ENCODE results near the gene PPP4R4. TPM values are rescaled to one million over a fixed set of nuclear protein-coding genes. Genes with fewer than 3 reads are reported as not detected.

Gene PPP4R4, protein sequence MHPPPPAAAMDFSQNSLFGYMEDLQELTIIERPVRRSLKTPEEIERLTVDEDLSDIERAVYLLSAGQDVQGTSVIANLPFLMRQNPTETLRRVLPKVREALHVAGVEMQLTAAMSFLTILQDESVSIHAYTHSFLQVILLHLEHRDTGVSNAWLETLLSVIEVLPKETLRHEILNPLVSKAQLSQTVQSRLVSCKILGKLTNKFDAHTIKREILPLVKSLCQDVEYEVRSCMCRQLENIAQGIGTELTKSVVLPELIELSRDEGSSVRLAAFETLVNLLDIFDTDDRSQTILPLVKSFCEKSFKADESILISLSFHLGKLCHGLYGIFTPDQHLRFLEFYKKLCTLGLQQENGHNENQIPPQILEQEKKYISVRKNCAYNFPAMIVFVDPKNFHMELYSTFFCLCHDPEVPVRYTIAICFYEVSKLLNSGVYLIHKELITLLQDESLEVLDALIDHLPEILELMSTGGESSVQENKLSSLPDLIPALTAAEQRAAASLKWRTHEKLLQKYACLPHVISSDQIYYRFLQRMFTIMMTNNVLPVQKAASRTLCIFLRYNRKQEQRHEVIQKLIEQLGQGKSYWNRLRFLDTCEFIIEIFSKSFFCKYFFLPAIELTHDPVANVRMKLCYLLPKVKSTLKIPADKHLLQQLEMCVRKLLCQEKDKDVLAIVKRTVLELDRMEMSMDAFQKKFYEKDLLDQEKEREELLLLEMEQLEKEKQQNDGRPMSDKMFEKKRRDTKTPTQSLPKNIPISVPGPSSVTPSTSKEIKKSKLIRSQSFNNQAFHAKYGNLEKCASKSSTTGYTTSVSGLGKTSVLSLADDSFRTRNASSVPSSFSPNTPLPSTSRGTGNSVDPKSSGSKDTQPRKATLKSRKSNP
- 2.1 and 4.7 TPM in 2 replicates for total RNA-seq (2014; rRNA removed; shearing (Covaris generic))

DNA sequence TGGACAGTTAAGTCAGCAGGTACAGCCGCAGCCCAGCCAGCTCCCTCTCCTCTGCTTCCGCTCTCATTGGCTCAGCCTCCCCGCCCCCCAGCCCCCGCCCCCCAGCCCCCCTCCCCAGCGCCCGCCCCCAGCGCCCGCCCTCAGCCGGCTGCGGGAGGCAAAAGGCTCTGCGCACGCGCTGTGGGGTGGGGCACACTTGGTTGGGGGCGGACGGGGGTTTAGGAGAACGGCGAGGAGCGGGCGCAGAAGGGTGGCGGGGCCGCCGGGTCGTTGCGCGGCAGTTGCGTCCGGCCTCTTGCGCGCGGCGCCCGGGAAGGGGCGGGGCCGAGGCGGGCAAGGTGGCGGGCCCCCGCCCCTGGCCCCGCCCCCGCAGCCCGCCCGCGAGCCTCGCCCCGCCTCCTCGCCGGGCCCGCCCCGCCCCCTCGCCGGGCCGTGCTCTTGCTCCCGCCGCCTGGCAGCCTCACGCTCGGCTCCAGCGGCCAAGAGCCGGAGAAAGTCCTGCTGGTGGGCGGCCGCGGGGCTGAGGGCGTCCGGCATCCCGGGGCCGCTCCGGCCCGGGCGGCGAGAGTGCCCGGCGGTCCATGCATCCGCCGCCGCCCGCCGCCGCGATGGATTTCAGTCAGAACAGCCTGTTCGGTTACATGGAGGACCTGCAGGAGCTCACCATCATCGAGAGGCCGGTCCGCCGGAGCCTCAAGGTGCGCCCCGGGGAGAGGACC is at the start of gene PPP4R4:
PPP4R4 (plus strand) TSS at position 438 of the 719 bp plus-strand sequence; CDS start at position 582, 144 bp downstream.
- peak; percentile 68 for DNase-seq (ENCODE audit: low spot score)
- in situ Hi-C loops (cut with HindIII; ENCODE audit: low sequenced_read_pairs), result no loop called here

- DNase-seq (ENCODE audit: low spot score), result no peak
- in situ Hi-C loops (cut with HindIII; ENCODE audit: low sequenced_read_pairs), result no loop called here
These were observed 49.3 kb upstream of the PPP4R4 start for GRCh38 chr14:94124582-94125377.

DNA sequence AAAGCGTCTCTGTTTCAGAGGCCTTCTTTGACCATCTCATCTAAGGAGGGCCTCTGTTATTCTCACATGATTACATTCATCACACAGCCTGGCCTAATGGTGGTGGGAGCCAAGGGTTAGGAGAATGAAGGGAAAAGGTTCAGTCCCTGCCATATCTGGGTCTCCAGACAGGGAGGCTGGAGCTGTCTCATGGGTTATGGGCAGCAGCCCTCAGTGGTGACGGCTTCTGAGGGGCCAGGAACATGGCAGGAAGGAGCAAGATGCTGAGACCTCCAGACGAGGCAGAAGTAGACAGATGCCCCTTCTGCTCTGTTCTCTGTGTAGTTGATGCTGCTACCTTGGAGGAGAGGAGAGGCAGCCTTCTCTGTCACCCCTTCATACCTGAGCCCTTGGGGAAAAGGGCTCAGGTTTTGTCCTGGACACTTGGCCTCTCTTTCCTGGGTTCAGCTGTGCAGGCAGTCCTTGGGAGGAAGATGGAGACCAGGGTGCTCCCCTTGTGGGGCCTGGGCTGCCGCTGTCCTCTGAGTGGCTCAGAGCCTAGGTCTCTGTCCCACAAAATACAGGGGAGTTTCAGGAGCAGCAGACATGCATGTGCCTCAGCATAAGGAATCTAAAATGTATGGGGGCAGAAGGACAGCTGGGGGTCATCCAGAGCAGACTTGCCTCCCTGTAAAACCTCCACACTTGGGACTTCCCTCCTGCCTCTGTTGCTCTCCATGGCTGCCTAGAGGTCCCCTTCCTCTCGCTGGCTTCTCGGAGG is 48.3 kb upstream of the PPP4R4 start:
- in situ Hi-C loops (cut with HindIII; ENCODE audit: low sequenced_read_pairs), result no loop called here
- DNase-seq (ENCODE audit: low spot score), result no peak

DNA sequence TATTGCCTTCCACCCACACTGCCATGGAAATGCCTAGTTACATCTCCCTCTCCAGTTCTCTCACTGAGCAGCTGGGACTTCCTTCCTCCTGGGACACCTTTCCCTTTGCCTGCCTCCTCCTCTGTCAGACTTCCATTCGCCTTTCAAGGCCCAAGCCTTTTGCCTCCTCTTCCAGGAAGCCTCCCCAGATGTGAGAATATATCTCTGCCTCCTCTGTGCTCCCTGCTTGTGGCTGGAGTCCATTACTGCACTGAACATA is 47.8 kb upstream of the PPP4R4 start:
- in situ Hi-C loops (cut with HindIII; ENCODE audit: low sequenced_read_pairs), result no loop called here
- no peak for DNase-seq (ENCODE audit: low spot score)

- in situ Hi-C loops (cut with HindIII; ENCODE audit: low sequenced_read_pairs), result no loop called here
- no peak for DNase-seq (ENCODE audit: low spot score)
These were observed 47.3 kb upstream of the PPP4R4 start for GRCh38 chr14:94126800-94127199.

GRCh38 chr14:94127330-94127729 is 46.8 kb upstream of the PPP4R4 start:
- no peak for DNase-seq (ENCODE audit: low spot score)
- in situ Hi-C loops (cut with HindIII; ENCODE audit: low sequenced_read_pairs), result no loop called here

DNA sequence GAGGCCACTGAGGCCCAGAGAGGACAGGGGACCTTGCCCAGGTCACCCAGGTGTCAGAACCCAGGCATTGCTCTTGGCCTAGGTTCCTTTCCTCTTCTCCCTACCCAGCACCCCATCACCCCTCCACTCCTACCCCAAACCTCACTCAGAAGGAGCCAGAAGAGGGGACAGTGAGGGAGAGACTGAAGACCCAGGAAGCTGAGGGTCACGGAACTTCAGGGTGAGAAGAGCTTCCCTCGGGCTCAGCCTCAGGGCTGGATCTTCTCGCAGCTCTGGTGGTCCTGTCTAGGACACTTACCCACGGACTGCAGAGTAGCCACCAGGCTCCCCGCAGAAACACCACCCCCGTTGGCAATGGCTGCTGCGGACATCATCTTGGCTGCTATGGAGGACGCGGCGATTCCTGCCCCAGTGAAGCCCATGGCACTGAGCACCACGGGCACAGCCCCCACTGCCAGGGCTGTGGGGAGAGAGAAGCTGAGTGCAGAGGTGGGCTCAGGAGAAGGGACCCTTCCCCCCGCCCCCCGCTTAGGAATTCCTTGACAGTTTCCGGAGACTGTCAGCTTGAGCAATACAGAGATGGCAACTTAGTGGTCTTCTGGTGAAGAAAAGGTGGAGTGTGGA is 45.8 kb upstream of the PPP4R4 start:
- in situ Hi-C loops (cut with HindIII; ENCODE audit: low sequenced_read_pairs), result no loop called here

DNA sequence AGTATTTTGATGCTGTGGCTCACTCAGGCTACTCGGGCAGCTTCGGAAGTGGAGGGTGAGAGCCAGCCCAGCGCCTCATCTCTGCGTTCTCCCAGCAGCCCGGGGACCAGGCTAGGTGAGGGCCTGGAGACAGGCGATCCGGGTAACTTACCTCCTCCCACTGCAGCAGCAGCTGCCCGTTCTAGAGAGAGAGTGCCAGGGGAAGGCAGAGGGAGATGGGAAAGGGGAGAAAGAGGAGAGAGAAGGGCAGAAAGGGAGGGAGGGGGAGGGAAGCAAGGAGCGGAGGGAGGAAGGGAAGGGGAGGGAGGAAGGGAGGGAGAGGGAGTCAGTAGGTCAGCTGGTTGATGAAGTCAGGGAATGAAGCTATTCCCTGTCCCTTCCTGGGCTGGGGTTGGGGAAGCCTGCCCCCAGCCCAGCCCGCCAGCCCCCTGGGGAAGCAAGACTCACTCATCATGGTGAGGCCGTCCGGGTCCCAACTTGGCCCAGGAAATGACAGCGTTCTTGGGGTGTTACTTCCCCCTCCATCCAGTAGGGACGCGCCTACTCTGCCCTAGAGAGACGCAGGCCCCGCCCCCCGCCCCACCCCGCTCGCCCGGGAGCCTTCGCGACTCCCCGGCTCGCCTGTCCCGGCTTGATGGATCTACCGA is 44.9 kb upstream of the PPP4R4 start, which contains the start of gene IFI27L2:
IFI27L2 (minus strand) TSS at position 494 of the 647 bp plus-strand sequence; CDS start at position 454, 40 bp downstream.
- peak; percentile 88 for DNase-seq (ENCODE audit: low spot score)
- in situ Hi-C loops (cut with HindIII; ENCODE audit: low sequenced_read_pairs), result no loop called here

More for the DNA sequence above, 45.8 kb upstream of the PPP4R4 start:
- DNase-seq (ENCODE audit: low spot score), result no peak

- peak; percentile 70 for DNase-seq (ENCODE audit: low spot score)
- in situ Hi-C loops (cut with HindIII; ENCODE audit: low sequenced_read_pairs), result no loop called here
These were observed 44.2 kb upstream of the PPP4R4 start for GRCh38 chr14:94129758-94130414.

DNA sequence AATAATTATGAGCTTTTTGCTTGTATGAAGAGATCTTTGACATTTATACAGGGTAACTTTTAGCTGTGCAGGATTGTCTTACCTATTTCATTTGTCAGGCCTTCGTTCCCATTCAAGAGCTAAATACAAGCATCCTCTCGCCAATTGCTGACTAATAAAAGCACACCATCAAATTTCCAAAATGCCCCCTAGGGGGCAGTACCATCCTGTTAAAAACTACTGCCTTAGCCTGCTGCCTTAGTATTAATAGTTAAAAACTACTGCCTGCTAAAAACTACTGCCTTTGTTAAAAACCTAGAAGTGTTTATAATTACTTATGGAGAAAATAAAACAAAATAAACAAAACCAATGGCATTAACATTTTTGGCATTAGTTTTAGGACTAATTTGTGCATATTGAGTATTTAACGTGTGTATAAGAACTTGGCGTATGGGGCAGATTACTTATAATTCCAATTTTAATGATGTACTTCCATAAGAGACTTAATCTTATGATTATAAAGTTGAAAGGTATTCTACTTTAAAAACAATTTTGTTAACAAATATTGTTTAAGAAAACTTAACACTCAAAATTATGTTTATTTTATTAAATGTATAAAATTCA is 41.7 kb upstream of the PPP4R4 start:
- in situ Hi-C loops (cut with HindIII; ENCODE audit: low sequenced_read_pairs), result no loop called here
- DNase-seq (ENCODE audit: low spot score), result peak; percentile 80

DNA sequence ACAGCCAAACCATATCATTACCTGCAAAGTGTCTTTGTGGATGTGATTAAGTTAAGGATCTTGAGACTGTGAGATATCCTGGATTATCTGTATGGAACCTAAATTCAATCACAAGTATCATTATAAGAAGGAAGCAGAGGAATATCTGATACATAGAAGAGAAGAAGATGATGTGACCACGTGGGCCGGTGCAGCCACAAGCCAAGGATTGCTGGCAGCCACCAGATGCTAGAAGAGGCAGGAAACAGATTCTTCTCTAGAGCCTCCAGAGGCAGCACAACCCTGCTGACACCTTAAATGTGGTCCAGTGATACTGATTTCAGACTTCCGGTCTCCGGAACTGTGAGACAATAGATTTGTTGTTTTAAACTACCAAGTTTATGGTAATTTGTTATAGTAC is 38.6 kb upstream of the PPP4R4 start:
- no peak for DNase-seq (ENCODE audit: low spot score)
- in situ Hi-C loops (cut with HindIII; ENCODE audit: low sequenced_read_pairs), result no loop called here

DNA sequence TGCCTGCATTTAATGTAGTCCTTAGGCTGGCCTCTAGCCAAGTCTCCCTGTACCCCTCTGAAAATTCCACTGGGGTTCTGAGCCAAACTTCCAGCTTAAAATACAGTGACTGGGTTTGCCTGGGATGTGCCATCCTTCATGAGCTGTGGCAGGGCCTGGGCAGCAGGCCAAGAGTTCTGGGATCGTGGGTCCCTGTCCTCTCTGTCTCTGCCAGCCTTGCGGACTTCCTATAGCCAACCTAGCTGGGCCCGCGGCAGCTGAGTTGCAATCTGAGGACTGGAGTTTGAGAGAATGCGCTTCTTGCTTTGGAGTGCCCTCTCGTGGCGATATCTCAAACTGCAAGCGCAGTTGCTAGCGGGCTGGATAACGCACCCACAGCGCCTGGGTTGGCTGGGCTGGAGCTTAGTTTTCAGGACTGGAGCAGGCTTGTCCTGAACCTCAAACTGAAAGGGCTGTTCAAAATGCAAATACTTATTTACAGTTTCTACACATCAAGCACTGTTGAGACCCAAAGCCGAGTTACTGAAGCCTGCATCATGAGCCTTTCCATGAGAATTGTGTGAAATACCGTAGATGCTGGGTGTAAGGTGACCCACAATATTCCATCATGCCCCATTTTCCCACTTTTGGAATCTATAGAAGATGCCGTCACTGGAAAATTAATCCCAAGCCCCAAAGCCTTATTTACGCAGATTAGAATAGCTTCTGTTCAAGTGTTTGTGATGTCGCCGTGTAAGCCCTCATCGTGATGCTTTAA is 37.4 kb upstream of the PPP4R4 start:
- in situ Hi-C loops (cut with HindIII; ENCODE audit: low sequenced_read_pairs), result no loop called here

DNA sequence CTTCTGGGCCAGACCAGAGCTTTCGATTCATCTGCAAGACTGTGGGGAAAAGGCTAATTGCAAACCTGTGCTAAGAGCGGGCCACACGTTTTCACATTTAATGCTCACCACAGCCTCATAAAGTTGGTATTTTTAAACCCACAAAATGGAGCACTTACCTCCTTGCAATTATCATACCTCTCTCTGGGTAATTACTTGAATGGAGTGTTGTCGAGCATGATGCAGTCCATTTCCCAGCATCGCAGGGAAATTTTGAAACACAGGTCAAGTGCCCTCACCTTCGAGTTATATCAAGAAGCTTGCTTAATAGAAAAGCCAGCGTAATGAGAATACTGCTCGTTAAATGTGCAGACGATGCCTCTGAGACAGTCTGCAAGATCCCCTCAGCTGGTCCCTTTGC is 35.9 kb upstream of the PPP4R4 start:
- in situ Hi-C loops (cut with HindIII; ENCODE audit: low sequenced_read_pairs), result no loop called here
- DNase-seq (ENCODE audit: low spot score), result no peak

More for the DNA sequence above, 37.4 kb upstream of the PPP4R4 start:
- peak; percentile 87 for DNase-seq (ENCODE audit: low spot score)

- no peak for DNase-seq (ENCODE audit: low spot score)
- in situ Hi-C loops (cut with HindIII; ENCODE audit: low sequenced_read_pairs), result no loop called here
These were observed 35.1 kb upstream of the PPP4R4 start for GRCh38 chr14:94139006-94139405.

GRCh38 chr14:94139421-94139820 is 34.7 kb upstream of the PPP4R4 start:
- DNase-seq (ENCODE audit: low spot score), result no peak
- in situ Hi-C loops (cut with HindIII; ENCODE audit: low sequenced_read_pairs), result no loop called here

- in situ Hi-C loops (cut with HindIII; ENCODE audit: low sequenced_read_pairs), result no loop called here
- no peak for DNase-seq (ENCODE audit: low spot score)
These were observed 31.9 kb upstream of the PPP4R4 start for GRCh38 chr14:94142247-94142646.

Measured in G401 (cell line).